Right ventricle myocardium inferior (tissue), 1 donor: ENCODE measurements around the gene IDUA. TPM values are rescaled to one million over a fixed set of nuclear protein-coding genes. Genes with fewer than 3 reads are reported as not detected.
"Not testable (repeated sequence)": the region's sequence is repeated elsewhere in the genome, so short reads cannot be mapped to it uniquely, and the experiment has no call there.

ENCODE experiments used
- ATAC-seq: fragments of 200-7000 bp; cut with Tn5 transposase; one replicate; pipeline ENCODE4 v1.9.1; 2020; ENCODE audit warnings: mild to moderate bottlenecking, moderate library complexity
- DNase-seq: peaks from one replicate; pipeline ENCODE4 v3.0.0; 2021; ENCODE audit errors: missing footprints
- intact Hi-C: fragments of 100-400 bp; cut with DNase I; formaldehyde crosslinking; loops from one replicate; pipeline ENCODE4 v1.11.0; 2022
- total RNA-seq: library from RNA; stranded (reverse); fragmentation: NEBNext Ultra II Directional; extraction: Animal tissue kit (Norgen Biotek cat#: 25700); gene quantifications from one replicate; pipeline ENCODE4 v1.2.1, GENCODE V29; 2021
- donor health status: DM: no; HTN: yes; CAD: no; lungs with severe emphysema.

Gene IDUA
- total RNA-seq, 1 donor from 2014 or later, result 8.6 TPM

GRCh38 chr4:965048-965765 lies 21.6 kb upstream of the IDUA start:
- no peak for DNase-seq
- intact Hi-C loops, result no loop called here
- no peak for ATAC-seq

DNA sequence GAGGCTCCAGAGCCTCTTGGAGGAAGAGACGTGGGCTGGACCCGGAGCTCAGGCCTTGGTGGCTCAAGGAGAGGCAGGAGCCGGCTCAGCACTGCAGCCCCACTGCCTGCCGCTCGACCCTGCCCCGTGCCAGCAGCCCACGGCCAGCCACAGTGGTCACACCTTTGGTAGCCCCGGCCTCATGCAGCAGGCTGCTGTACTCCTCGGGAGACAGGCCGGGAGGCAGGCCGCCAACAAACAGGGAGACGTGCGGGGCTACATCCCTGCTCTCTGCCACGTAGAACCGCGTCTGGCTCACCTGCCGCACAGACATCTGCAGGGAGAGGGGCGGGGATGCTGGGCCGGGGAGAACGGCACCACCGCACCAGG lies 21.1 kb upstream of the IDUA start:
- ATAC-seq (no peak), DNase-seq (no peak)
- intact Hi-C loops, result no loop called here

DNA sequence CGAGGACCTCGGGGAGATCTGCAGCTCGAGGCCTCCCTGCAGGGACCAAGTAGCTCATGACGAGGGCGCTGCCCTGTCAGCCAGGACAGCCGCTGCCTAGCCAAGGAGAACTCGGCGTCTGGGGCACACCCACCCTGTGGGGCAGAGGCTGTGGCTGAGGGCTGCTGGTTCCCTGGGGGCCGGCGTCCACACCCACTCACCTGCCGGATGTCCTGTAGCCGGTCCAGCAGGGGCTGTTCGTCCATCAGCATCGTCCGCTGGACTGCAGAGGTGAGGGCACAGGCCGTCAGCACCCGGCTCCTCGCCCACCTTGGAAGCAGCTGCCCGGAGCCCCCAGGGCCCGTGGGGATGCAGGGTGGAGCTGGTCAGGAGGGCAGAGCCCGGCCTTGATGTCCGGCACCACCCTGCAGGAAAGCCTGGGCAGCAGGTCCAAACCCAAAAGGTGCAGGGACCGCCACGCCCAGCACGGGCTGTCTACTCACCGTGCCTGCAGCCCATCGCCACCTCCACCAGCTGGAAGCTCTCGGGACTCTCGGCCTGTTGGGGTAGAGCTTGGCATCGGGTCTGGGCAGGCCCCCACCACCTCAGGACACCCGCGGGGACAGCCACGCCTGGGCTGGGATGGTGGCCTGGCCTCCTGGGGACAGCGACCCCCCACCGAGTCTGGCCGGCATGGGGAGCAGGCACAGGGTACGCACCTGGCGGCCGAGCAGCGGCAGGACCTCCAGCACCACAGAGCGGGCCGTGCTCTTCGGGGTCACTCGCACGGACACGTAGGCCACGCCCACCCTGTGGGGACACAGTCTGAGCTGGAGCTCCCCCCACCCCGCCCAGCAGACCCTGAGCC lies 20.4 kb upstream of the IDUA start:
- intact Hi-C loops, result no loop called here
- DNase-seq, result peak; percentile 44
- no peak for ATAC-seq

DNA sequence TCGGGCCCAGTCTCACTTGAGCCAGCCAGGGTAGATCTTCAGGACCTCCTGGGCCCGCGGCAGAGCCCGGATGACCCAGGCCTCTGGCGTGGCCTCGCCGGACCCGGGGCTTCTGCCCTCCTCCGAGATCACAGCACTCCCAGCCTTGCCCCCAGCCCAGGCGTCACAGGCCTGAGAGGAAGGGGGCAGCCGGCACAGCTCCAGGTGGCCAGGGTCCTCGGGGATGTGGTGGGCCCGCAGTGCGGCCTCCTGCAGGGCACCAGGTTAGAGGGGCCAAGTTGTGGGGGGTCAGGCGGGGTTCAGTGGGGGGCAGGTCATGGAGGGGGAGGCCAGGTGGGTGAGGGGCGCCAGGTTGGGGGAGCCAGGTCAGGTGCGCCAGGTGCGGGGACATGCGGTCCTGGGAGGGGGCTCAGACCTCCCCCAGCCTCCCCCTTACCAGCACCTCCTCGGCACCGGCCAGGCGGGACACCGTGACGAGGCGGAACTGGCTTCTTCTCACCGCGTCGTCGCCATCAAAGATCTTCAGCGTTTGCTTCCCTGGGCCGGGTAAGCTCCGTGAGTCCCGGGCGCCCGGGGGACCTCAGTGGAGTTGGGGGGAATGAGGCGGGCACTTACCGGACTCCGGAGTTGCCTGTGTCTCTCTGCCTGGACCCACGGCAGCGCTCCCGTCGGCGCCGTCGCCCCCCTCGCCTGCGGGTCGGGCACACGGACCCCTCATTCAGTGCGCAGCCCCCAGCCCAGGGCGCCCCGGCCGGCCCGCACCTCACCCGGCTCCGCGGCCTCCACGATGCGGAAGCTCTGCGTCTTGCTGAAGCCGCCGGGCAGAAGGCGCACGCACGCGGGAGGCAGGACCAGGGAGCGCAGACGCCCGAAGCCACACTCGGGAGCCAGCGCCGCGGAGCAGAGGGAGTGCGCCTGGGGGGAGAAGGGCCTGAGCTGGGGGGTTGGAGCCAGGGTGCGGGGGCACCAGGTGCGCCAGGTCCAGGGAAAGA lies 19.4 kb upstream of the IDUA start:
- intact Hi-C loops, result no loop called here
- ATAC-seq (no peak), DNase-seq (peak; percentile 55)

GRCh38 chr4:968221-968620 lies 18.6 kb upstream of the IDUA start:
- intact Hi-C loops, result no loop called here
- DNase-seq (peak; percentile 56), ATAC-seq (no peak)

GRCh38 chr4:968621-969394 lies 18.0 kb upstream of the IDUA start:
- ATAC-seq (no peak), DNase-seq (peak; percentile 52)
- intact Hi-C loops, result no loop called here

GRCh38 chr4:970046-970745 lies 16.6 kb upstream of the IDUA start:
- intact Hi-C loops, result no loop called here
- no peak for ATAC-seq
- peak; percentile 59 for DNase-seq

GRCh38 chr4:970854-971520 lies 15.9 kb upstream of the IDUA start:
- intact Hi-C loops, result no loop called here
- no peak for ATAC-seq
- peak; percentile 2 for DNase-seq

DNA sequence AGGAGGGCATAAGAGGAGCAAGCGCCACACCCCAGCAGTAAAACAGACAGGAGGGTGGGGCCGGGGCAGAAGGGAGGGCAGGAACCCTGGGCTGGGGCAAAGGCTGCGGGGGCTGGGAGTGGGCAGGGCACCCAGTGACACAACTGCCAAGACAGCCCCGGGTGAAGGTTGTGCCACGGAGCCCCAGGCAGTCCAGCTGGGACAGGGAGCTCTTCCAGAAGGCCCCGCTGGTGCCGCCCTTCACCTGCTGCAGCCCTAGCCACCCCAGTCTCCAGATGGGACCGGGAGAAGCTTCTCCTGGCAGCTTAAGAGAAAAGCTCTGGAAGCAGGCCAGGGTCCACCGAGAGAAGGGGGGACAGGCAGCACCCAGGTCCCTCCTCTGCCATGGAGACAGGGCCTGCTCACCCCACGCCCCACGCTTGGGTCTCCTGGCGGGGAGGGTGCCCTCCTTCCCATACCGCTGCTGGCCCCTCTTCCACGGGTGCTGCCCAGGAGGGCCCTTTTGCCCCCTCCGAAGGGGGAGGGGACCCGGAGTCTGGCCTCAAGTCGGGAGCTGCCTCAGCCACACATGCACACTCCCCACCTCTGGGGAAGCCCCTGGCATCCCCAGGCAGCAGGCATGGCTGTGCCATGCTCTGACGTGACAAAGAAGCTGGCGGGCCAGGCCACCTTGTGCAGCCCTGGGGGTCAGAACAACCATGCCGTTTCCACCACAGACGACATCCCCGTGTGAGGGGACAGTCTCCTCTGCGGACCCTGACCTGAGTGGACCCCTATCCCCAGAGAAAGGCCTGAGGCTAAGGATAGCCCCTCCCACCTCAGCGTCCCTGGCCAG lies 15.0 kb upstream of the IDUA start:
- intact Hi-C loops, result no loop called here
- DNase-seq (peak; percentile 63), ATAC-seq (no peak)

- DNase-seq (peak; percentile 69), ATAC-seq (no peak)
- intact Hi-C loops, result no loop called here
Observed at GRCh38 chr4:972651-973424, 14.0 kb upstream of the IDUA start.

GRCh38 chr4:973431-974397 lies 13.1 kb upstream of the IDUA start, which contains the start of gene DGKQ:
Gene DGKQ, minus strand, starts transcription at chr4:973569. Its CDS starts 87 bp downstream, at chr4:973482.
- ATAC-seq (peak; percentile 99), DNase-seq (peak; percentile 96)
- intact Hi-C loops, result no loop called here

DNA sequence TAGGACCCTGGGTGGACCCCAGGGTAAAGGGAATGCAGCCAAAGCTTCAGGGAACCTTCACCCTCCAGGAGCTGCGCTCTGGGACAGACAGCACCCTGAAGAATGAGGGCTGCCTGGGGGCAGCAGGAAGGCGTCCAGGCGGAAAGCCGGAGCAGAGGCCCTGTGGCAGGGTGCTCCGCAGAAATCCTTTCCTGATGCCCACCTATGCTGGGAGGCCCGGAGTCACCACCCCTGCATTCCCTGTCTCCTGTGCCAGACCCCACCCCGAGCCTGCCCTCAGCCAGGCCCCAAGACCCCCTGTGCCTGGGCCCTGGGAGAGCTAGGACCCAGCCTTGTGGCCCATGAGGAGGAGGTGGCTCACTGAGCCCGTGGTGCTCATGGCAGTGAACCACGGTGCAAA lies 12.2 kb upstream of the IDUA start:
- peak; percentile 11 for DNase-seq
- intact Hi-C loops, result no loop called here

GRCh38 chr4:976016-976415 lies 10.8 kb upstream of the IDUA start:
- ATAC-seq, DNase-seq, intact Hi-C loops: not testable (repeated sequence)

More for the DNA sequence above, 12.2 kb upstream of the IDUA start:
- ATAC-seq, result no peak

DNA sequence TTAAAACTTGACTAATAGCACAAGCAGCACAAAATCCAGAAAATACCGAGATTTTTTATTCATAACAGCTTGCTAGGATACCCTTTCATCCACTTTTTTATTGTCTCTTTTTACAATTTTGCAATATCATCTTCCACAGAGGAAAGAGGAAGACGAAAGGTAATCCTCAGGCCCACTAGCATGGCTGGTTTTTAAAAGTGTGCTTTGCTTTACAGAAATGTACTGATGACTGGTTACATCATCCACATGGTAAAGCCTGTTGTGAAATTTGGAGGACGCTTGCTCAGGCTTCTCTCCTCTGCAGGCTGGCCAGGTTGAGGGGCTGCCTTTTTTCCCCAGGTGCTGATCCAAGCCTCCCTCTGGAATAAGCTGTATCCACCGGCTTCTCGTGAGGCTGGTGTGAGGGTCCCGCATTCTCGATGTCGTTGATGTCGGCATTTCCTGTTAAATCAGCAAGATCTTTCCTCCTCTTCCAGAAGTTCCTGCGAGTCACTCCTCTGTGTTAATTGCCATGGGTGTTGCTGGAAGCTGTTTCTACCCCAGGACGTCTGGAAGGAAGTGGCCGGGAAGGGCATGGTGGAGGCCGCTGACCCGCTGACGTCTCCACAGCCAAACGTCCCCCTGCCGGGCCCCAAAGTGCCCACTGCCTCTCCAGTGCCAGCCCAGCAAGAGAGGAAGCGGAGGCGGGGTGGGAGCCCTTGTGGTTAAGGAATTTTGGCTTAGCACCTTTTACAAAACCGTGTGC lies 7.7 kb upstream of the IDUA start:
- ATAC-seq, result no peak
- DNase-seq, result peak; percentile 65
- intact Hi-C loops, result no loop called here
